Fibroblast of lung (primary cell): ENCODE data around the gene ADCK1.

ENCODE experiments used
- CTCF ChIP-seq, 2 donors: IDR thresholded peaks in 1 of 2; conservative IDR thresholded peaks in 1 of 2; 1 replicate in 1 of 2; 2 replicates in 1 of 2; pipeline ENCODE4 v1.5.1; 2011 to 2012; ENCODE audit warnings: low read length in 2 of 2, control low read depth in 1 of 2, inconsistent platforms in 1 of 2, low read depth in 1 of 2, mild to moderate bottlenecking in 1 of 2
- EZH2 ChIP-seq: IDR thresholded peaks from 2 replicates; pipeline ENCODE4 v1.5.1; 2012; ENCODE audit warnings: low read length, control low read depth, mild to moderate bottlenecking; ENCODE audit errors: missing control alignments

DNA sequence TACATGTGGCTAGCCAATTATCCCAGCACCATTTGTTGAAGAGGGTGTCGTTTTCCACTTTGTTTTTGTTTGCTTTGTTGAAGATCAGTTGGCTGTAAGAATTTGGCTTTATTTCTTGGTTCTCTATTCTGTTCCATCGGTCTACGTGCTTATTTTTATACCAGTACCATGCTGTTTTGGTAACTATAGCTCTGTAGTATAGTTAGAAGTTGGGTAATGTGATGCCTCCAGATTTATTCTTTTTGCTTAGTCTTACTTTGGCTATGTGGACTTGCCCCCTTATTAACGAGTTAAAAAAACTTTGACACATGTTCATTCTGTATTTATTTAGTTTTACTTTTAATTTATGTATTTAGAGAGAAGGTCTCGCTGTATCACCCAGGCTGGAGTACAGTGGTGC lies 120.4 kb downstream of the ADCK1 start:
- no peak for TF ChIP-seq CTCF (conservative IDR thresholded peaks at IDR 0.05 in 1 of 2, IDR thresholded peaks at IDR 0.05 in 1 of 2; ENCODE audit: low read depth in 1 of 2, low read length in 2 of 2)
- TF ChIP-seq EZH2 = no peak
